ENCODE data around the gene TMEM271.

DNA sequence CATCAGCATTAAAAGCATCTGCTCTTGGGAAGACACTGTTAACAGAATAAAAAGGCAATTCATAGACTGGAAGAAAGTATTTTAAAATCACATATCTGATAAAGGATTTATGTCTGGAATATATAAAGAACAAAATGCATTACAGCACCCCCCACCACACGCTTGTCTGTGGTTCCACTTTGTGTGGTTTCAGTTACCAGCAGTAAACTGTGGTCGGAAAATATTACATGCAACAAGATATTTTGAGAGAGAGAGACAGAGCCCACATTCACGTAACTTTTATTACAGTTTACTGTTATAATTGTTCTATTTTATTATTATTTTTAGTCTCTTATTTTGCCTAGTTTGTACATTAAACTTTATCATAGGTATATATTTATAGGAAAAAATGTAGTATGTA, 28.0 kb upstream of the TMEM271 start:
- TF ChIP-seq RAD21 (IDR thresholded peaks at IDR 0.05) (no peak), YY1 (IDR thresholded peaks at IDR 0.05) (no peak), REST (IDR thresholded peaks at IDR 0.05) (no peak), TAF1 (conservative IDR thresholded peaks at IDR 0.05) (no peak), ATF3 (IDR thresholded peaks at IDR 0.05) (no peak)
- TF ChIP-seq, protein P1, sequence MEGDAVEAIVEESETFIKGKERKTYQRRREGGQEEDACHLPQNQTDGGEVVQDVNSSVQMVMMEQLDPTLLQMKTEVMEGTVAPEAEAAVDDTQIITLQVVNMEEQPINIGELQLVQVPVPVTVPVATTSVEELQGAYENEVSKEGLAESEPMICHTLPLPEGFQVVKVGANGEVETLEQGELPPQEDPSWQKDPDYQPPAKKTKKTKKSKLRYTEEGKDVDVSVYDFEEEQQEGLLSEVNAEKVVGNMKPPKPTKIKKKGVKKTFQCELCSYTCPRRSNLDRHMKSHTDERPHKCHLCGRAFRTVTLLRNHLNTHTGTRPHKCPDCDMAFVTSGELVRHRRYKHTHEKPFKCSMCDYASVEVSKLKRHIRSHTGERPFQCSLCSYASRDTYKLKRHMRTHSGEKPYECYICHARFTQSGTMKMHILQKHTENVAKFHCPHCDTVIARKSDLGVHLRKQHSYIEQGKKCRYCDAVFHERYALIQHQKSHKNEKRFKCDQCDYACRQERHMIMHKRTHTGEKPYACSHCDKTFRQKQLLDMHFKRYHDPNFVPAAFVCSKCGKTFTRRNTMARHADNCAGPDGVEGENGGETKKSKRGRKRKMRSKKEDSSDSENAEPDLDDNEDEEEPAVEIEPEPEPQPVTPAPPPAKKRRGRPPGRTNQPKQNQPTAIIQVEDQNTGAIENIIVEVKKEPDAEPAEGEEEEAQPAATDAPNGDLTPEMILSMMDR (IDR thresholded peaks at IDR 0.05; ENCODE audit: low read depth, low read length, missing input control): no peak

All from liver (tissue), 3 donors.